ENCODE data around the gene BANP.
"Not testable (repeated sequence)": the region's sequence is repeated elsewhere in the genome, so short reads cannot be mapped to it uniquely, and the experiment has no call there.

BANP gene

GRCh38 chr16:88067530-88068411, 116.5 kb downstream of the BANP start:
- DNase-seq: no peak

DNA sequence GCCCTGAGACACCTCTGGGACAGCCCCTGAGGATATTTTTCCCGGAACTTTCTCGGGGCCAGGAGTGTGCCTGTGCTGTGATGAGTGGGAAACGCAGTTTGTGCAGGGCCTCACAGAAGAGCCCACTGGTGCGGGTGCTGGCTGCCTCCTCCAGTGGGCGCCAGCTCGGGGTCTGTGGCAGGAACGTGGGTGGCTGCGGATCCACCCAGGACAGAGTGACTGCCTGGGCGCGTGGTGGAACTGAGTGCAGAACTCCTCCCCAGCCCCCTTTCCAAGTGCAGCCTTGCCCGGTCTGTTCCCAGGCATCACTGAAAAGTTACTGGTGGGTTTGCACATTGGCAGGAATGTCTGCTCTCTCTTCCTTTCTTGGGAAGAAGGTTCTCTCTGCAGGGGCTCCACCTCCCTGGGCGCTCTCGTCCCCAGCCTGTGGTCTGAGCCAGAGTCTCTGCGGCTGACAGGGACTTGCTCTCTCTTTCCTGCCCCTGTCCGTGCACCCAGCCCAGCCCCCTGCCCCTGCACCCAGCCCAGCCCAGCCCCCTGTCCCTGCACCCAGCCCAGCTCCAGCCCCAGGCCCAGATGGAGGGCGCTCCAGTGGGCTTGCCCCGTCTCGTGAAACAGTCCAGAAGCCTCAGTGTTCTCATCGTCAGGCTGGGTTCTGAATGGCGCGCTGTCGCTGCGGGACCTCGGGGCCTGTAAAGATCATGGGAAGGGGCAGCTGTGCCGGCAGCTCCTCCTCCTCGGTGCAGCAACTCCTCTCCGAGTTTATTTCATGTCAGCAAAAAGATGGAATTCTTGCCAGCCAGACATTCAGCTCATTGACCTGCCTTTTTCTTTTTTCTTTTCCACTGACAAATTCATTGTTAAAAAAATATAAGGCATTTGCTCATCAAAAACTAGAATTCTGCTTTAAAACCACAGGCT, 117.5 kb downstream of the BANP start:
- DNase-seq: no peak

GRCh38 chr16:88069397-88070168, 118.3 kb downstream of the BANP start:
- no peak for DNase-seq

- no peak for DNase-seq
Observed at GRCh38 chr16:88070341-88070740, 119.1 kb downstream of the BANP start.

- no peak for DNase-seq
Observed at GRCh38 chr16:88070989-88071625, 119.9 kb downstream of the BANP start.

GRCh38 chr16:88071908-88072307, 120.7 kb downstream of the BANP start:
- DNase-seq: no peak

DNA sequence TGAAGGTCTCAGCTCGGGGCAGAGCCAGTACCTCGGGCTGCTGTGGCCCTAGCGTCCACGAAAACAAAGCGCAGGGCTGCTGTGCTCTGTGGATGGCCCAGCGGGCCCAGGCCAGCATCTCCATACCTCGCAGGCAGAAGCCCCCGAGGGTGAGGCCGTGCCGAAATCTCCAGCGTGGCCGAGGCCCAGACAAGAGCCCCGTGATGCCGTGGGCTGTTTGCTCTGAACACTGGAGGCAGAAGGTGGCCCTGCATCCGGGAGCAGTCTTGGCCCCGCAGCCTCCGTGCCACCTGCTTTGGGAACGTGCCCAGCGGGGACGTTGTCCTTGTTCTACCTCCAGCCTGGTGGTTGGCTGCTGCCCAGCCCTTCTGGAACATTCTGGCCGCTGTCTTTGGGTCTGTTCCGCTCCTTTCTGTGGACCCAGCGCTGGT, 121.4 kb downstream of the BANP start:
- DNase-seq: no peak

GRCh38 chr16:88073201-88073721, 122.0 kb downstream of the BANP start:
- DNase-seq: no peak

GRCh38 chr16:88074041-88074440, 122.8 kb downstream of the BANP start:
- no peak for DNase-seq

GRCh38 chr16:88076211-88076931, 125.1 kb downstream of the BANP start:
- DNase-seq: no peak

- not testable (repeated sequence) for DNase-seq
Observed at GRCh38 chr16:88076932-88077320, 125.7 kb downstream of the BANP start.

DNA sequence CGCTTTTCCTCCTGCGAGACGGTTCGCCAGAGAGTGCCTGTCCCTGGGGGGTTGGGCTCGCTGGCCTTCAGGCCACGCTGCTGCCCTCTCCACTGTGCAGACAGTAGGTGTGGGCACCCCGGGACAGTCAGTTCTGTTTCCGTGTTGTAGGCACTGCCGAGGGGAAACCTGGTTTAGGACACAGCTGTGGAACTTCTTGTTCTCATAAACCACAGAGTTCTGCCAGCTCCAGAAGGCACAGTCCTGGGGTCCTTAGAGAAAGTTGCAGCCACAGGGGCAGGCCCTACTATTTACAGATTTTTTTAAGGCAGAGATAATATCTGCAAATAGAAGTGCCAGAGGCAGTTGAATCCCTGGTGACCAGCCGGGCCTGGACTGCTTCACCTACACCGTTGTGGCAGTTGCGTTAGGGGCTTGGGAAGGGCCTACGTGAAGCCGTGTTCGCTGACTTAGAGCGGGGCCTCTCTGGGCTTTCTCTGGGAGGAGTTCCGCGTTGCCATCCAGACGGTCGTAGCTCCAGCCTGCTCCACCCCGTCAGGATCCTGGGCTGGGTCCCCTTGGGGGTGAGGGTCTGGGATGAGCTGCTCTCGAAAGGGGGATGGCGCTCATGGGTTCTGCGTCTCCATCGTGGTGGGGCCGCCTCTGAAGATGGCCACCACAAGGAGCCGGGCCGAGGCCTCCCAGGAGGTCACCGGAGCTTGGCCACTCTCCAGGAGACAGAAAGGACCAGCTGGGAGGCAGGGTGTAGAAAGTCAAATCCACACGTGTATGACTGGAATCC, 126.3 kb downstream of the BANP start:
- no peak for DNase-seq

- DNase-seq: no peak
Observed at GRCh38 chr16:88078111-88078775, 127.0 kb downstream of the BANP start.

DNA sequence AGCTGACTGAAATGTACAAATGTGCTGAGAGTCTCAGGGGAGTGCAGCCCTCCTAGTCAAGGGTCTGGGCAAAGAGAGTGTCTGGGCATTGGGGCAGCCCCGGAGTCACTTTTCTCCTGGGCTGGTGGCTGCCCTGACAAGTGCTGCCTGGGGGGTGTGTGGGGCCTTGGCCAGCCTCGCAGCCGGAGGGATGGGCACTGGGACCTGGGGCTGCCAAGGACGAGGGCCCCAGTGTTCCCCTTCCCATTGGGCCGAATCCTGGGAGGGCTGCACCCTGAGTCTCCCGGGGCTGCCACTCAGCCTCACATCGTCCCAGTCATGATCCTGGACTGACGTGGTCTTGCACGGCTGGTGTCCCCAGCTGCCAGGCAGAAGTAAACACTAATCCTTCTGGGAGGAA, 132.3 kb downstream of the BANP start:
- DNase-seq: no peak

- DNase-seq: no peak
Observed at GRCh38 chr16:88084881-88085280, 133.6 kb downstream of the BANP start.

DNA sequence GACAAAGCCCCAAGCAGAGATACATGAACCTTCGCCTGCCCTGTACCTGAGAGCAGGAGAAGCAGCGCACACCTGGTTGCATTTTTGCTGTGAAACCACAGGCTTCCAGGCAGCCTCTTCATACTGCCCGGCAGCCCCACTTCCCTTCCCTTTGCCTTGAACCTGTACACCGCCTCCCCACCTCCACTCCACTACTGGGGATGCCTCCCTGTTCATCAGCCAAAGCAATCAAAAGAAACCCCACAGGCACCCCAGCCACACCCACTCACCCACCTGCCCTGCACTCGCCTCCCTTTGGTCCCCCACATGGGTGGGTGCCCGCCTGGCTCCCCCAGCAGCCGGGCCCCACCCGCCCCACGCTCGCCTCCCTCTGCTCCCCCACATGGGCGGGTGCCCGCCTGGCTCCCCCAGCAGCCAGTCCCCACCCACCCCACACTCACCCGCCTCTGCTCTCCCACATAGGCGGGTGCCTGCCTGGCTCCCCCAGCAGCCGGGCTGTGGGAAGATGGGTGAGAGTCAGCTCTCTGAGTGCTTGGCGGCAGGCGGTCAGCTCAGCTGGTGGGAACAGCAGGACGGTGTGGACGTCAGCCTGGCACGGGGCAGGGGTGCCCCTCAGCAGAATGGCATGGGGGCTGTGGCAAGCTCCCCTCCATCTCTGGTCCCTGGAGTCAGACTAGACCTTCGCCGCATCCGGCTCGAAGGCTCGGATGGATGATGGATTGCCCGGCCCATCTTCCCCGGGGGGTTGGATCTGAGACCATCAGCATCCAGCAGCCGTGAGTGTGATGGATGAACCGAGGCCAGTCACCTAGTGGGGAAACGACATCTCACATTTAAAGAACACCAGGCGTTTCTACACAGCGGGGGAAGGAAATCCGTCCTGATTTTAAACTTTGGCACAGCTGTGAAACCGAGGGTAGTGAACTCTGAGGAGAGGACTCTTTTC, 135.6 kb downstream of the BANP start:
- no peak for DNase-seq

DNA sequence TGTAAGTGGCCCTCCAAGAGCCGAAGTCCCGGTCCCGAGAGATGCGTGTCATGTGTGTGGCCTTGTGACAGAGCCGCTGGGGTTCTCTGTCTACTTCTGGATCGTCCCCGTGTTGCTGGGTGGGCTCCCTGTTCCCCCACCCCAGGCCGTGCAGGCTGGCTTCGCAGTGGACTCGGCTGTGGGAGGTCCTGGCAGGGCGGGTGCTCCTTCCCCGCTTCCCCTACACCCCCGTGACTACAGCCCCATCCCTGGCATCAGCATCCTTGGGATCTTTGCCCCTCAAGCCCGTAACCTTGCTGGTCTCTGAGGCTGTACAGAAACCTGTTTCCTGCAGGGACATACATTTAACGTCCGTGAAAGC, 136.3 kb downstream of the BANP start:
- no peak for DNase-seq

DNA sequence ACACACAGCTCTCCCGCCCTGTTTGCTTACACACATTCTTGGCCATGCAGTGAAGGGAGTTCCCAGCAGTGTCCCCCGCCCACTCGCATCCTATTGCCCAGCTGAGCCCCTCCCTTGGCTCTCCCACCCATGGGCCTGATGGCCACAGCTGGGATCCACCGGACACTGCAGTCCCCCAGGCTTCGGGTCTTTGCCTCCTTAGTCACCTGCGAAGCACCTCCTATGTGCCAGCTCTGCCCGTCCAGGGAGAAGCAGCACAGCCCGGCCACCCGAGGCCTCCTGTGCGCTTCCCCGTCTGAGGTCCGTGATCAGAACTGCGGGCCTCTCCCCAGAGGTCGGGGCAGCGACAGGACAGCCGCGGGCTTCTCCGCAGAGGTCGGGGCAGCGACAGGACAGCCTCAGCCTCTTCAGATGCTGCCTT, 136.9 kb downstream of the BANP start:
- DNase-seq: no peak

DNA sequence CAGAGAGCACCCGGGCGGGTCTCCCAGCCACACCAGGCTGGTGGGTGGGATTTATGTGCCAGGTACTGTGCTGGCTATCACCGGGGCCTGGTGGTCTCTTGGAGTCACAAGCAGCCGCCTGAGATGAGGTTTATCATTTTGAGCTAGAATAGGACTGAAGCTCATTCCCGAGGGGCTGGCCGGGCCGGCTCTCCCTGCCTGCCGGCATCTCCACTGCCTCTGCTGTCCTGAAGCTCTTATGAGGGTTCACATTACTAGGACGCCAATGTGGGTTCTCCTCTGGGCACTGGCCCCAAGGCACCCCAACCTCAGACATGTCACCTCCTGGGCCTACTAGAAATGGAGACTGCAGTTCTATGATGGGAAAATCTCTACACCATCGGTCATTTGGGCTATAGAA, 137.4 kb downstream of the BANP start:
- not testable (repeated sequence) for DNase-seq

Measured in suppressor macrophage treated with lipopolysaccharide for 4 hours (primary cell).